KG1 (cell line): ENCODE results near the gene SPAG17.

Experiments used
- DNase-seq: peaks from one replicate; lab custom pipeline; 2025; lab: John Stamatoyannopoulos, UW

The SPAG17 gene

GRCh38 chr1:118118873-118119463, 66.1 kb downstream of the SPAG17 start:
- DNase-seq = no peak

GRCh38 chr1:118118469-118118868, 66.6 kb downstream of the SPAG17 start:
- no peak for DNase-seq

GRCh38 chr1:118117521-118117920, 67.5 kb downstream of the SPAG17 start:
- no peak for DNase-seq

GRCh38 chr1:118116909-118117308, 68.1 kb downstream of the SPAG17 start:
- DNase-seq = no peak

GRCh38 chr1:118116401-118116800, 68.6 kb downstream of the SPAG17 start:
- no peak for DNase-seq

GRCh38 chr1:118115567-118116295, 69.3 kb downstream of the SPAG17 start:
- DNase-seq = no peak

GRCh38 chr1:118113261-118113660, 71.8 kb downstream of the SPAG17 start:
- DNase-seq = no peak

- no peak for DNase-seq
Measured at GRCh38 chr1:118110580-118110979, 74.4 kb downstream of the SPAG17 start.

GRCh38 chr1:118104951-118105350, 80.1 kb downstream of the SPAG17 start:
- DNase-seq = no peak

GRCh38 chr1:118102445-118102844, 82.6 kb downstream of the SPAG17 start:
- no peak for DNase-seq

GRCh38 chr1:118101999-118102398, 83.0 kb downstream of the SPAG17 start:
- DNase-seq = no peak

GRCh38 chr1:118101515-118101844, 83.5 kb downstream of the SPAG17 start:
- no peak for DNase-seq

- DNase-seq = no peak
Measured at GRCh38 chr1:118100686-118101514, 84.1 kb downstream of the SPAG17 start.

GRCh38 chr1:118099686-118100085, 85.3 kb downstream of the SPAG17 start:
- no peak for DNase-seq

- no peak for DNase-seq
Measured at GRCh38 chr1:118097622-118098348, 87.2 kb downstream of the SPAG17 start.

- DNase-seq = no peak
Measured at GRCh38 chr1:118093017-118093416, 92.0 kb downstream of the SPAG17 start.

- no peak for DNase-seq
Measured at GRCh38 chr1:118090130-118090529, 94.9 kb downstream of the SPAG17 start.

- no peak for DNase-seq
Measured at GRCh38 chr1:118085365-118085764, 99.7 kb downstream of the SPAG17 start.

GRCh38 chr1:118084400-118084799, 100.6 kb downstream of the SPAG17 start:
- no peak for DNase-seq

GRCh38 chr1:118082984-118083383, 102.0 kb downstream of the SPAG17 start:
- no peak for DNase-seq

GRCh38 chr1:118081387-118081786, 103.6 kb downstream of the SPAG17 start:
- no peak for DNase-seq

- DNase-seq = no peak
Measured at GRCh38 chr1:118077331-118078045, 107.5 kb downstream of the SPAG17 start.
